ENCODE results near the gene EHMT1.
"Not testable (repeated sequence)": the region's sequence is repeated elsewhere in the genome, so short reads cannot be mapped to it uniquely, and the experiment has no call there.

The EHMT1 gene

GRCh38 chr9:137793196-137793841, 174.5 kb downstream of the EHMT1 start:
- DNase-seq: peak; percentile 21

GRCh38 chr9:137795156-137795666, 176.4 kb downstream of the EHMT1 start:
- peak; percentile 11 for DNase-seq

- DNase-seq: peak; percentile 91
Observed at GRCh38 chr9:137797206-137798120, 178.7 kb downstream of the EHMT1 start.

DNA sequence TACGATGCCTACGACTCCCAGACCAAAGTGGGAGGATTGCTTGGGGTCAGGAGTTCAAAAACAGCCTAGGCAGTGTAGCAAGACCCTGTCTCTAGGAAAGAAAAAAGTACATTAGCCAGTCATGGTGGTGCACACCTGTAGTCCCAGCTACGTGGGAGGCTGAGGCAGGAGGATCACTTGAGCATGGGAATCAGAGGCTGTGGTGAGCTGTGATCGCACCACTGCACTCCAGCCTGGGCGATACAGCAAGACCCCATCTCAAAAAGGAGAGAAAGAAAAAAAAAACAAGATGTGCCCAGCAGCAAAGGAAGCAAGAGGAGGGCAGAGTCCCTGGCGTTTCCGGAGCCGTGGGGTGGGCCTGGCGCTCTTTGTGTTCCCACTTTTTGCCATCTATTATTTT, 179.3 kb downstream of the EHMT1 start:
- DNase-seq: no peak

DNA sequence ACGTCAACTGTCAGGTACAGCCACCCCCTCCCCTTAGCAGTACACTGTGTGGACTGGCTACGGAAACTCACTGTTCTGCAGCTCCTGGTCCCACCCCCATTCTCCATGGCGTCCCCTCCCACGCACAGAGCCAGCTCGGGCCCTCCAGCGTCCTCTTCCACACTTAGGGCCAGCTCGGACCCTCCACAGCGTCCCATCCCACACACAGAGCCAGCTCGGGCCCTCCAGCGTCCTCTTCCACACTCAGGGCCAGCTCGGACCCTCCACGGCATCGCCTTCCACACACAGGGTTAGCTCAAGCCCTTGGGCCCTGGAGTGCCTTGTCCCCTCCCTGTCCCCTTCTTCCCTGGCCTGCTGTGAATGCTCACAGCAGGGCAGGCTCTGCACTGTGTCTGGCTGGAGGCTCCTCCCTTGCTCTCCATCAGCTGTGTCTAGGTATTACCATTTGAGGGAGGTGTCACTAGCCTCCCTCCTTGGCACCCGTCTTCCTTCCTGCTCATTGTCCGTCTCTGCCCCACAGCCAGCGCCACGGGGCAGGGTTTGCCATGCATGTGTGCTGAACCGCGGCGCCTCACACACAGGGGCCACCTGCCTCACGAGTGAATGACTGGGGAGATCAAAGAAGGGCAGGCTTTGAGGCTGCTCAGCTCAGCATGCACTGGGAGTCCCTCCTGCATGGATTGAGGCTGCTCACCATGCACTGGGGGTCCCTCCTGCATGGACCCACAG, 180.3 kb downstream of the EHMT1 start:
- peak; percentile 65 for DNase-seq

GRCh38 chr9:137799630-137799983, 180.8 kb downstream of the EHMT1 start:
- no peak for DNase-seq

DNA sequence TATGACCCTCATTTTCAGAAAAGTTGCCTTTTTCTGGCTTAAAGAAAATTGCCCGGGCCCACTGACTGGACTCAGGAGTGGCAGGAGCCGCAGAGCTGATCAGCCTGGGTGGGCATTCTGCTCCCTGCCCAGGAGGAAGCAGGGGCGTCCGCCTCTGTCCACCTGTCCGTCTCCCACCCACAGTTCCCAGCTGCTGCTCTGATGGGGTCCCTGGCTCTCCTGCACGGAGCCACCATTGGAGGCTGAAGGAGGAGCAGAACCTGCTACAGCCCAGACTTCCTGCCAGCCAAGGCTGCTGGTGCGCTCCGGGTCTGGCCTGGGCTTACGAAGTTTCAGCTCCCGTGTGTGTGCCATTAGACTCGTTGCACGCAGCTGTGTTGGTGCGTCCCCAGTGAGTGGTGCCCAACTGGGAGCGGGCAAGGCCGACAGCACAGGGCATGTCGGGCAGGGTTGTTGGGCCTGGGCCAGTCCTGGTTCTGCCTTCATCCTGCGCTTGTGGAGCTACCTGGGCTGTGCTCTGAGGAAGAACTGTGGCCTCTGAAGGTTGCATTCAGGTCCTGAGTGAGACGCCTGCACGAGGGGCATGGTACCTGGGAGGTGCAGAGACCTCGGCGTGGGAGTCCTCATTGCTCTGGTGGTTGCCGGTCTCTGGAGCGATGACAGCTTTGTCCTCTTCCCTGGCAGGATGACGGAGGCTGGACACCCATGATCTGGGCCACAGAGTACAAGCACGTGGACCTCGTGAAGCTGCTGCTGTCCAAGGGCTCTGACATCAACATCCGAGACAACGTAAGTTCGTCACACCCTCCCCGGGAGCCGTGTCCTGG, 181.6 kb downstream of the EHMT1 start:
- DNase-seq: no peak

DNA sequence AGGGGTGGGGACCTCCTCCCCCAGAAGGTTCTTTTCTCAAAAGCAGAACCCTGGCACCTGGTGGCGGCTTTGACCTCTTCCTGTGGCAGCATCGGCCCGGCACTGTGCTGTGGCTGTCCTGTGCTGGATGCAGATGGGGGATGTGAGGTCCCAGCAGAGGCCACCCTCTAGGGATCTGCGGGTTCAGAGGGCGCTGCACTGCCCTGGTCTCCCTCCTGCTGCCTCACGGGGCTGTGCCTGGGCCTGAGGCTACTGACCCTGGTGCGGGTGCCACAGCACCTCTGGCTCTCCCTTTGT, 182.2 kb downstream of the EHMT1 start:
- no peak for DNase-seq

- DNase-seq: no peak
Observed at GRCh38 chr9:137802021-137802420, 183.2 kb downstream of the EHMT1 start.

- no peak for DNase-seq
Observed at GRCh38 chr9:137802521-137803243, 183.9 kb downstream of the EHMT1 start.

- no peak for DNase-seq
Observed at GRCh38 chr9:137804908-137805630, 186.3 kb downstream of the EHMT1 start.

DNA sequence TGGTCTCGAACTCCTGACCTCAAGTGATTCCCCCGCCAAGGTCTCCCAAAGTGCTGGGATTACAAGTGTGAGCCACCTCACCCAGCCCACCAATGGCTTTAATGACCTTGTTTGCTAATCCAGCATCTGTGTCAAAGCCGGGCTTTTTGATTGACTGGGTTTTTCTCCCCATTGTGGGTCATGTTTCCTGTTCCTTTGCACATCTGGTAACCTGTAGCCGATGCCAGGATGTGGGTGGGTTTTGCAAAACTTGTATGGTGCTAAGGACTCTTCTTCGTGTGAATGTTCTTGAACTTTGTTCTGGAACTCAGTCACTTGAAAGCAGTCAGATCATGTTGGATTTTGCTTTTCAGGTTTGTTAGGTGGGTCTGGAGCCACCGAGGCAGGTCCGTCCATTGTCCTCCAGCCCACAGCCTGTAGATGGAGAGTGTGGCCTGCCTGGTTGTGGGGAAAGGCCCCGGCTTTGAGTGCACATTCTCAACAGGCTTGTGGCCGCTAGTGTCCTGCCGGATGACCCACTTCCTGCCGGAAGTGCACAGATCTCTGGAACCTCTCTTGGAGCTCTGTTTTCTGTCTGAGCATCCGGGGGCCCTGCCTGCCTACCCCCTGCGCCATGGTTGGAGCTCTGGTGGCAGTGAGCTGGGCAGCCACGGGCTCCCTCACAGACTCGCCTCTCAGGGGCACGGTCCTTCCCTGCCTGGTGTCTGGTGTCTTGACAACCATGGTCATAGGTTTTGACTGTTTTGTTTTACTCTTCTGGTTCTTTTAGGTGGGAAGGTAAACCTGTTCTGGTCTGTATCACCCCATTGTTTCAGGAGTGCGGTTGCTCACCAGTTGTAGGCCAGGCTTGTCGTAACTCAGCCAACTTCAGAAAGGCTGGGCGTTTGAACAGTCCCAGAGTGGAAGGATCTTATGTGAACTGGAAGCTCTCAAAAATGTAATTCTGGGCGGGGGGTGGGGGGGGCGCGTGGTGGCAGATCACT, 189.2 kb downstream of the EHMT1 start:
- DNase-seq: no peak

GRCh38 chr9:137809040-137809576, 190.3 kb downstream of the EHMT1 start:
- no peak for DNase-seq

DNA sequence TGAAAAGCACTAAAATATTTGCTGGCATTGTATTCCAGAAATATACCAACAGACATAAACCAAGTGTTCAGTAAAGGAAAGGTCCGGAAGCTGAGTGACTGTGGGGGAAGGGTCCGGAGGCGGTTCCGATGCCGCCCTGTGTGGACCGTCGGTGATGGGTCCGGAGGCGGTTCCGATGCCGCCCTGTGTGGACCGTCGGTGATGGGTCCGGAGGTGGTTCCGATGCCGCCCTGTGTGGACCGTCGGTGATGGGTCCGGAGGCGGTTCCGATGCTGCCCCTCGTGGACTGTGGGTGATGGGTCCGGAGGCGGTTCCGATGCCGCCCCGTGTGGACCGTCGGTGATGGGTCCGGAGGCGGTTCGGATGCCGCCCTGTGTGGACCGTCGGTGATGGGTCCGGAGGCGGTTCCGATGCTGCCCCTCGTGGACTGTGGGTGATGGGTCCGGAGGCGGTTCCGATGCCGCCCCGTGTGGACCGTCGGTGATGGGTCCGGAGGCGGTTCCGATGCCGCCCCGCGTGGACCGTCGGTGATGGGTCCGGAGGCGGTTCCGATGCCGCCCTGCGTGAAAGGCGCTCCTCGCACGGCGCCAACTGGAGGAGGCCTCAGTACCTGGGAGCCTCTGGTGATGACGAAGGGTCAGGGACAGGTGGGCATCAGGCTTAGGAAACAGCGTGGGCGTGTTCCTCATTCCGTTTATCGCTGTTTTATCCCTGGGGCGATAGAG, 191.1 kb downstream of the EHMT1 start:
- not testable (repeated sequence) for DNase-seq

GRCh38 chr9:137811283-137811870, 192.6 kb downstream of the EHMT1 start:
- no peak for DNase-seq

DNA sequence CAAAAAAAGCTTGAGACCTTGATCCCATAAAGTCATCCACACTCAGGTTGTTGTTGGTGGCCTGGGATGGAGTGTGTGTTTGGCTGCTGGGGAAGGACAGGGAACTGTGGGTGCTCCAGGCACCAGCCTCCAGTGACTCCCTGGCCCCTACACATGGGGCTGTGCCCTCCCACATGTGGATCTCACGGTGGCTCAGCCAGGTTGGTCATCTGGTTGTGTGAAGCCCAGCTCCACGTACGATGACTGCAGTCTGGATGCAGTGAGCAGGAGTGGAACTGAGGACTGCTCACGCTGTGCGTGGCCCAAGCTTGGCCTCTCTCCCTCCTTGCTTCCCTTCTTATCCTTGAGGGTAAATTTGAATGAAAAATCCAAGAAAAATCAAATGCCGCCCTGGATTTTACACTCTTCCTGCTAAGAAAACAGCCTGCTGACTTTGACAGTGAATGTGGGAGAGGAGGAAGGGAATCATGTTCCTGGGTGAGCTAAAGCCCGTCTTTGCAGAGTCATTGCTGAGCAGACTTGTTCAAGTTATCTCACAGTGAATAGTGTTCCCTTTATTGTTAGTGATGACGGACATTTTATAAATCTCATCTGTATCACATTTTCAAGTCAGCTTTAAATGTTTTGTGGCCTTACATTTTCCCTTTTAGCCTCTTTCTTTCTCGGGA, 193.7 kb downstream of the EHMT1 start:
- no peak for DNase-seq

DNA sequence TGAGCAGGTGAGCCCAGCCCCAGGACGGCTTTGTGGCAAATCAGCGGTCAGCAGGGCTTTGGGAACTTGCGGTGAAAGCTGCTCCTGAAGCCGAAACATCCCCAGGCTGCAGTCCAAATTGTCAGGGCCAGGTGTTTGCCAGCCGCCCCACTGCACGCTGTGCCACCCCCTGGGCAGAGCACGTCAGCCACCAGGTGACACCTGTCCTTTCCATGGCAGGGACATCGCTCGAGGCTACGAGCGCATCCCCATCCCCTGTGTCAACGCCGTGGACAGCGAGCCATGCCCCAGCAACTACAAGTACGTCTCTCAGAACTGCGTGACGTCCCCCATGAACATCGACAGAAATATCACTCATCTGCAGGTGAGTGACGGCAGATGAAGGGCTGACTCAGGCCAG, 194.4 kb downstream of the EHMT1 start:
- no peak for DNase-seq
